Measurements from ENCODE around the gene TEX48. TPM values are rescaled to one million over a fixed set of nuclear protein-coding genes. Genes with fewer than 3 reads are reported as not detected.

The TEX48 gene
- polyA plus RNA-seq, 1 of the 3 experiments (the other 2 are of a cell fraction) = 0.46 TPM

DNA sequence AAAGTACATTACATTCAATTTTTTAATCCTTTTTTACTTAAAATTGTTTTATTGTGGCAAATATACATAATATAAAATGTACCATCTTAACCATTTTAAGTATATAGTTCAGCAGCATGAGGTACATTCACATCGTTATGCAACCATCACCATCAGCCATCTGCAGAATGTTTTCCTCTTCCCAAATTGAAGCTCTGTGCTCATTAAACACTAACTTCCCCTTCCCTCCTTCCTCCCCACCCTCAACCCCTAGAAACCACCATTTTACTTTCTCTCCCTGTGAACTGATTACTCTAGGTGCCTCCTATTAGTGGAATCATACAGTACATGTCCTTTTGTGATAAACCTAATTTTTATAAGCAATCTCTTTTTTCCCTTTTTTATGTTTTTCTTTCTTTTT, 40.0 kb downstream of the TEX48 start:
- Histone ChIP-seq H3K27ac (ENCODE audit: low read depth in 2 of 2, low read length in 1 of 2) (no peak overlapping the region), H3K9ac (no peak overlapping the region), H3K4me3 (ENCODE audit: low read depth in 2 of 2, low read length in 1 of 2) (no peak overlapping the region), H3K4me2 (no peak overlapping the region), H2AFZ (ENCODE audit: low read depth) (no peak overlapping the region), H3K79me2 (ENCODE audit: insufficient read depth) (no peaks in the 10 kb centered on the region), H4K20me1 (ENCODE audit: insufficient read depth) (no peaks in the 10 kb centered on the region), H3K9me3 (no peaks in the 10 kb centered on the region), H3K4me1 (ENCODE audit: control insufficient read depth in 1 of 2, insufficient read depth in 2 of 2, low read depth in 1 of 2, low read length in 1 of 2) (no peaks in the 10 kb centered on the region), H3K9me2 (no peaks in the 10 kb centered on the region), H3K36me3 (replicated peaks in 1 of 2; ENCODE audit: control insufficient read depth in 1 of 2, insufficient read depth in 2 of 2, low read length in 1 of 2) (peaks cover 10 to 21% of the 10 kb centered on the region in 2 experiments), H3F3A (replicated peaks; ENCODE audit: insufficient read depth) (no peaks in the 10 kb centered on the region), H3K27me3 (ENCODE audit: insufficient read depth) (no peaks in the 10 kb centered on the region)
- CTCF ChIA-PET = interaction anchor here (1.1 to 4.4 kb wide), 2 partner anchors 11 to 20 kb away, joined by 3 to 17 read pairs; no protein-coding TSS in a partner anchor
- WGBS (ENCODE audit: low lambda C conversion rate) = 100% methylated on average over 1 of the region's 1 CpG
- DNase-seq = no peak
- TF ChIP-seq MEF2A (IDR thresholded peaks at IDR 0.05; ENCODE audit: borderline replicate concordance, low read depth) (no peak), RCOR1 (IDR thresholded peaks at IDR 0.05; ENCODE audit: low read length) (no peak), RXRA (IDR thresholded peaks at IDR 0.05; ENCODE audit: borderline replicate concordance, low read depth) (no peak), EP300 (IDR thresholded peaks at IDR 0.05; ENCODE audit: borderline replicate concordance in 1 of 2, low read depth in 1 of 2, low read length in 1 of 2) (no peak), FOSL2 (IDR thresholded peaks at IDR 0.05; ENCODE audit: borderline replicate concordance, low read depth) (no peak), MXI1 (IDR thresholded peaks at IDR 0.05; ENCODE audit: low read depth, low read length) (no peak), RAD21 (IDR thresholded peaks at IDR 0.05; ENCODE audit: low read length) (no peak), NRF1 (IDR thresholded peaks at IDR 0.05; ENCODE audit: low read depth, low read length) (no peak), GABPA (IDR thresholded peaks at IDR 0.05; ENCODE audit: low read depth) (no peak), FOXJ3 (CRISPR knock-in tag; IDR thresholded peaks at IDR 0.05) (no peak), TCF12 (IDR thresholded peaks at IDR 0.05) (no peak), EZH2phosphoT487 (IDR thresholded peaks at IDR 0.05; ENCODE audit: borderline replicate concordance, low read depth) (no peak), FOXM1 (IDR thresholded peaks at IDR 0.05; ENCODE audit: low read depth) (no peak), POLR2AphosphoS5 (IDR thresholded peaks at IDR 0.05; ENCODE audit: low read depth, low read length) (no peak), SIN3A (IDR thresholded peaks at IDR 0.05; ENCODE audit: borderline replicate concordance, low read depth, low read length) (no peak)
- TF ChIP-seq, protein P1, sequence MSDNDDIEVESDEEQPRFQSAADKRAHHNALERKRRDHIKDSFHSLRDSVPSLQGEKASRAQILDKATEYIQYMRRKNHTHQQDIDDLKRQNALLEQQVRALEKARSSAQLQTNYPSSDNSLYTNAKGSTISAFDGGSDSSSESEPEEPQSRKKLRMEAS (IDR thresholded peaks at IDR 0.05; ENCODE audit: low read depth) = no peak
- TF ChIP-seq, protein P2, sequence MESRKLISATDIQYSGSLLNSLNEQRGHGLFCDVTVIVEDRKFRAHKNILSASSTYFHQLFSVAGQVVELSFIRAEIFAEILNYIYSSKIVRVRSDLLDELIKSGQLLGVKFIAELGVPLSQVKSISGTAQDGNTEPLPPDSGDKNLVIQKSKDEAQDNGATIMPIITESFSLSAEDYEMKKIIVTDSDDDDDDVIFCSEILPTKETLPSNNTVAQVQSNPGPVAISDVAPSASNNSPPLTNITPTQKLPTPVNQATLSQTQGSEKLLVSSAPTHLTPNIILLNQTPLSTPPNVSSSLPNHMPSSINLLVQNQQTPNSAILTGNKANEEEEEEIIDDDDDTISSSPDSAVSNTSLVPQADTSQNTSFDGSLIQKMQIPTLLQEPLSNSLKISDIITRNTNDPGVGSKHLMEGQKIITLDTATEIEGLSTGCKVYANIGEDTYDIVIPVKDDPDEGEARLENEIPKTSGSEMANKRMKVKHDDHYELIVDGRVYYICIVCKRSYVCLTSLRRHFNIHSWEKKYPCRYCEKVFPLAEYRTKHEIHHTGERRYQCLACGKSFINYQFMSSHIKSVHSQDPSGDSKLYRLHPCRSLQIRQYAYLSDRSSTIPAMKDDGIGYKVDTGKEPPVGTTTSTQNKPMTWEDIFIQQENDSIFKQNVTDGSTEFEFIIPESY (IDR thresholded peaks at IDR 0.05; ENCODE audit: borderline replicate concordance, low read depth) = no peak
- POLR2A ChIA-PET = no interaction called here

DNA sequence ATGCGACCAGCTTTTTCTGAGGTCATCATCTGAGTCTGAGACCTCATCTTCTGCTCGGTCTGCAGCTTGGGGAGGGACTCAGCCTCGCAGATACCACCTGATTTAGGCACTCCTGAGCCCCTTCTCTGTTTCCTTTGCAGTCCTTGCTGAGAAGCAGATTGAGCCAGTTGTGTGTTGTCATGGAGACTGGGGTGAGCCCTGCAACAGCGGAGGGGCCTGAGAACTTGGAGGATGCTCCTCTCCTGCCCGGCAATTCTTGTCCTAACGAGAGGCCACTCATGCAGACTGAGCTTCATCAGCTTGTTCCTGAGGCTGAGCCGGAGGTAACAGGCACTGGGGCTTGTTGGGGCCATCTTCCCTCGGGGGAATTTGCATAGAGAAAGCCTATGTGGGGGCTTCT, 43.6 kb downstream of the TEX48 start:
- no peak for DNase-seq
- CTCF ChIA-PET = interaction anchor here (1.7 to 1.8 kb wide), 4 partner anchors 15 to 204 kb away, joined by 4 to 9 read pairs (median 5); no protein-coding TSS in a partner anchor
- H3K27ac ChIP-seq (ENCODE audit: low read depth in 2 of 2, low read length in 1 of 2) = no peak overlapping the region
- H3K36me3 ChIP-seq (replicated peaks in 1 of 2; ENCODE audit: control insufficient read depth in 1 of 2, insufficient read depth in 2 of 2, low read length in 1 of 2) = peaks cover under 1 to 13% of the 10 kb centered on the region in 2 experiments
- WGBS (ENCODE audit: low lambda C conversion rate) = 82% methylated on average over 8 of the region's 8 CpGs
- H3K4me2 ChIP-seq = no peak overlapping the region
- H3K9me2 ChIP-seq = no peaks in the 10 kb centered on the region
- no peak overlapping the region for H2AFZ ChIP-seq (ENCODE audit: low read depth)
- no peaks in the 10 kb centered on the region for H3K79me2 ChIP-seq (ENCODE audit: insufficient read depth)
- POLR2A ChIA-PET = no interaction called here
- H3K4me1 ChIP-seq (ENCODE audit: control insufficient read depth in 1 of 2, insufficient read depth in 2 of 2, low read depth in 1 of 2, low read length in 1 of 2) = no peaks in the 10 kb centered on the region
- no peak overlapping the region for H3K9ac ChIP-seq
- no peaks in the 10 kb centered on the region for H3K27me3 ChIP-seq (ENCODE audit: insufficient read depth)
- H3K4me3 ChIP-seq (ENCODE audit: low read depth in 2 of 2, low read length in 1 of 2) = no peak overlapping the region
- no peaks in the 10 kb centered on the region for H4K20me1 ChIP-seq (ENCODE audit: insufficient read depth)
- H3F3A ChIP-seq (replicated peaks; ENCODE audit: insufficient read depth) = no peaks in the 10 kb centered on the region
- no peaks in the 10 kb centered on the region for H3K9me3 ChIP-seq
- no peak for TF ChIP-seq RCOR1 (IDR thresholded peaks at IDR 0.05; ENCODE audit: low read length)
- no peak for TF ChIP-seq MEF2A (IDR thresholded peaks at IDR 0.05; ENCODE audit: borderline replicate concordance, low read depth)
- no peak for TF ChIP-seq GABPA (IDR thresholded peaks at IDR 0.05; ENCODE audit: low read depth)
- no peak for TF ChIP-seq GATA2 (CRISPR knock-in tag; IDR thresholded peaks at IDR 0.05)
- no peak for TF ChIP-seq TEAD4 (IDR thresholded peaks at IDR 0.05; ENCODE audit: borderline replicate concordance, insufficient read depth)
- TF ChIP-seq, protein P3, sequence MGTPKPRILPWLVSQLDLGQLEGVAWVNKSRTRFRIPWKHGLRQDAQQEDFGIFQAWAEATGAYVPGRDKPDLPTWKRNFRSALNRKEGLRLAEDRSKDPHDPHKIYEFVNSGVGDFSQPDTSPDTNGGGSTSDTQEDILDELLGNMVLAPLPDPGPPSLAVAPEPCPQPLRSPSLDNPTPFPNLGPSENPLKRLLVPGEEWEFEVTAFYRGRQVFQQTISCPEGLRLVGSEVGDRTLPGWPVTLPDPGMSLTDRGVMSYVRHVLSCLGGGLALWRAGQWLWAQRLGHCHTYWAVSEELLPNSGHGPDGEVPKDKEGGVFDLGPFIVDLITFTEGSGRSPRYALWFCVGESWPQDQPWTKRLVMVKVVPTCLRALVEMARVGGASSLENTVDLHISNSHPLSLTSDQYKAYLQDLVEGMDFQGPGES (IDR thresholded peaks at IDR 0.05; ENCODE audit: low read depth, low read length) = no peak
